ENCODE results near the gene SLC39A1.
"Not testable (repeated sequence)": the region's sequence is repeated elsewhere in the genome, so short reads cannot be mapped to it uniquely, and the experiment has no call there.

SLC39A1 gene

DNA sequence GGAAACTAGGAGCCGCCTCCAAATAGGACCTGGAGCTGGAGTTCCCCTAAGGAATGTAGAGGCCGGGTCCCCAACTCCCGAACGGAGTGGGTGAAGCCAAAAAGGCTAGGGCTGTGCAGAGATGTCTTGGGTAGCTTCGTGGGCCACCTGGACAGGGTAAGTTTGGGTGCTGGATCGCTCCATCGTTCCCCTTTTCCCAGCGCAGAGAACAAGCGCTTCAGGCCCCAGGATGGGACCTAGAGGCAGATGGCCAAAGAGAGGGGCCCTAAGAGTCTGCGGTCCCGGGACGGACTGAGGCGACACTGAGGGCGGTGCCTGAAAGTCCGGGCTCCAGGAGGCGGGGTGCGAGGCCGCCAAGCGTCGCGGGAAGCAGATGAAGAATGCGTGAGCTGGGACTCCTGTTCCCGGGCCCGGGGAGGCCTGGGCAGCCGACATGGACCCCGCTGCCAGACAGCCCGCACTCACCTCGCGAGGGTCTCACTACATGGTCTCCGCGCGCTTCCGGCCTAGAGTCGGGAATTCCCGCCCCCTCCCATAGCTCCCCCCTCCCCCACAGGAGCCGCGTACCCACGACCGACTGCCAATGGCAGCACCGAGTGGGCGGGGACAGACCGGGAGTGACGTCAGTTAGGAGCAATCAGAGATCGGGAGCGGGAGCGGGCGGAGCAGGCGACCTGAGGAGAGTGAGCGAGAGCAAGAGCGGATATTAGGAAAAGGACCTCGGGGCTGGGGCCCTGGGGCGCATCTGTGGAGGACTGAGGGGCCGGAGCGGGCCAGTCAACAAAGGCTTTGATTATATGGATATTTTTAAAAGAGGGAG, at the start of gene SLC39A1:
TSS of gene SLC39A1 (minus strand) at position 508 of the 820 bp plus-strand sequence. CDS start 822 bp downstream, outside the sequence.
- peak; percentile 71 to 99 (median 96) for DNase-seq

GRCh38 chr1:154012543-154012942, 49.2 kb upstream of the SLC39A1 start:
- not testable (repeated sequence) for DNase-seq

DNA sequence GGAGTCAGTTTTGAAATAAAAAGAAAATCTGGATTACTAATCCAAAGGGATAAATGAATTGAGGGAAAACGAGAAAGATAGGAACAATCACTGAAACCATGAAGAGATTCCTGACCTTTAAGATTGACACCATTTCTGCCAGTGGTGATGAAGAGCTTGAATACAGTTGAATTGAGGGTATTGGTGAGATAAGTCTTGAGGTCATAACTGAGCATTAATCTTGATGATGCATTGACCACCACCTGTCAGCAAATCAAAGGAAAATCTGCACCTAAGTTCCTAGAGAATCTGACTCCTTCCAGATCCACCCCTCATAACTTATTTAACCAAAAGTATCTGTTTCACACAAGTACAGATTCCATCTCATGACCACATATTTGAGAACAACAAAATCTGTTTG, 48.8 kb upstream of the SLC39A1 start:
- no peak for DNase-seq

DNA sequence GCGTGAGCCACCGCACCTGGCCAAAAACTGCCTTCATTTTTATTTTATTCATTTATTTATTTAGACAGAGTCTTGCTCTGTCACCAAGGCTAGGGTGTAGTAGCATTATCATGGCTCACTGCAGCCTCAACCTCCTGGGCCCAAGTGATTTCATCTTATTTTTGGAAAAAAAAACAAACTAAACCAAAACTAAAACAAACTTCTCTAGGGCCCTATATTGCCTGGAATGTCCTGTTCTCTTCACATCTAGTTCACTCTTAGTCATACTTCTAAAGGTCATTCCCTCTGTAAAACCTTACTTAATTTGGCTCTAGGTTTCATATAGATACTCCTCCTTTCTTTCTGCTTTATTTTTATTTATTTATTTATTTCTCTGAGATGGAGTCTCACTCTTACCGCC, 42.8 kb upstream of the SLC39A1 start:
- no peak for DNase-seq

DNA sequence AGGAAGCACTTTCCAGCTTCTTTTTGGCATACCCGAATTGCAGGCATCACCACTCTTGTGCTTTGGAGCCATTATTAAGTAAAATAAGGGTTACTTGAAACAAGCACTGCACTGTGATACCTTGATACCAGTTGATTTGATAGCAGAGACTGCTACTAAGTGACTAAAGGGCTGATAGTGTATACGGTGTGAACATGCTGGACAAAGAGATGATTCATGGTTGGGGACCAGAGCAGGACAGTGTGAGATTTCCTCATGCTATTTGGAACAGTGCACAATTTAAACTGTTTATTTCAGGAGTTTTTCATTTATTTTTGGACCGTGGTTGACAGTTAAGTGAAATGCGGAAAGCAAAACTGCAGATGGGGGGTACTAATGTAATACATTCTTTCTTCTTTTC, 37.1 kb upstream of the SLC39A1 start:
- DNase-seq, result no peak

DNA sequence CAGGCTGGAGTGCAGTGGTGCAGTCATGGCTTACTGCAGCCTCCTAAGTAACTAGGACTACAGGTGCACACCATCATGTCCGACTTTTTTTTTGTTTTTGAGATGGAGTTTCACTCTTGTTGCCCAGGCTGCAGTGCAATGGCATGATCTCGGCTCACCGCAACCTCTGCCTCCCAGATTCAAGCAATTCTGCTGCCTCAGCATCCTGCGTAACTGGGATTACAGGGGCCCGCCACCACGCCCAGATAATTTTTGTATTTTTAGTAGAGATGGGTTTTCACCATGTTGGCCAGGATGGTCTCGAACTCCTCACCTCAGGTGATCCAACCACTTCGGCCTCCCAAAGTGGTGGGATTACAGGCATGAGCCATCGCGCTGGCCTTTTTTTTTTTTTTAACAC, 33.5 kb upstream of the SLC39A1 start:
- not testable (repeated sequence) for DNase-seq

DNA sequence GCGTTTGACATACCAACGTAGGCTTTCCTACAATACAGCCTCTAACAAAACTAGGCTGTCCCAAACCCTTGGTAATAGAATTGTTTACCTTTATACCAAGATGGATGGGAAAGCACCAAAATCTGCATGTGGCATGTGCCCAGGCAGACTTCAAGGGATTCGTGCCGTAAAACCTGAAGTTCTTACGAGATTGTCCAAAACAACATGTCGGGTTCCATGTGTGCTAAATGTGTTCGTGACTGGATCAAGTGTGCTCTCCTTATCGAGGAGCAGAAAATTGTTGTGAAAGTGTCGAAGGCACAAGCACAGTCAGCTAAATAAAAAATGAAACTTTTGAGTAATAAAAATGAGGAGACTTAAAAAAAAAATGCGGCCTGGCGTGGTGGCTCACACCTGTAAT, 32.3 kb upstream of the SLC39A1 start:
- no peak for DNase-seq

DNA sequence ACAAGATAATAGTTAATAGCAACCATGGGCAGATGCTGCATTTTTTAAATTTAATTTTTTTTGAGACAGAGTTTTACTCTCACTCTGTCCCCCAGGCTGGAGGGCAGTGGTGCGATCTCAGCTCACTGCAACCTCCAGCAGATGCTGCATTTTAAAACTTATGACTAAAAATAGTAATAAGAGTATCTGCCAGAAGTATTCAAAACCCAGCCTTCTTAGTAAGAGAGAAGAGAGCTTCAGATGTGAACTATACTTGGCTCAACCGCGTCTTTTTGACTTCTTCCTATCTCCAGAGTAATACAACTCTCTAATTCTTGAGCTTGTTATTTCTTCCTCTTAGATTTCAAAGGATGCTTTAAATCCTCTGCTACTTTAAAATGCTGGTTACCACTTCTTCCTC, 31.9 kb upstream of the SLC39A1 start:
- DNase-seq, result no peak

DNA sequence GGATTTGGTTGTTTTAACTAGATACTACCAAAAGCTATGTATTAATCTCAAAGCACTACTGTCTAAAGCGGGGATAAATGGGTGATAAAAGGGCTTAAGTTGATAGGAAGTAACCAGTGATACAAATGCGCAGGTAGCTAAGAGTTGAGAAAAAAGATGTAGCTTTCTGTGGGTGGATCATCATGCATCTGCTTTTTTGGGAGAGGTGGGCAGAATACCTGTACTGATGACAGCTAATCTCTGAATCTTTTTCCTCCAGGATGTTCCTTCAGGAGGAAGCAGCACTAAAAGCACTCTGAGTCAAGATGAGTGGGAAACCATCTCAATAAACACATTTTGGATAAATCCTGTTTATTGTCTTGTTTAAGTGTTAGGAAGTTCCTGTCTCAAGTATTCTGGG, 28.5 kb upstream of the SLC39A1 start:
- no peak for DNase-seq

GRCh38 chr1:153991151-153991630, 27.9 kb upstream of the SLC39A1 start:
- DNase-seq, result no peak

- DNase-seq, result peak; percentile 22 to 96 (median 85)
Observed at GRCh38 chr1:153990468-153991150, 27.3 kb upstream of the SLC39A1 start, which contains the start of gene RPS27. Gene RPS27 (plus strand): TSS chr1:153990762. CDS start chr1:153990797, 35 bp downstream.

GRCh38 chr1:153987621-153988020, 24.3 kb upstream of the SLC39A1 start:
- no peak for DNase-seq

GRCh38 chr1:153985941-153986761, 22.8 kb upstream of the SLC39A1 start, which contains the start of gene RAB13:
Gene RAB13 (minus strand): TSS chr1:153986339. CDS start chr1:153986236, 103 bp downstream.
- peak in 55 of 58 donors; percentile 3 to 82 (median 55) for DNase-seq

- DNase-seq, result peak in 4 of 58 donors; percentile 12 to 38 (median 14)
Observed at GRCh38 chr1:153985341-153985912, 22.1 kb upstream of the SLC39A1 start.

DNA sequence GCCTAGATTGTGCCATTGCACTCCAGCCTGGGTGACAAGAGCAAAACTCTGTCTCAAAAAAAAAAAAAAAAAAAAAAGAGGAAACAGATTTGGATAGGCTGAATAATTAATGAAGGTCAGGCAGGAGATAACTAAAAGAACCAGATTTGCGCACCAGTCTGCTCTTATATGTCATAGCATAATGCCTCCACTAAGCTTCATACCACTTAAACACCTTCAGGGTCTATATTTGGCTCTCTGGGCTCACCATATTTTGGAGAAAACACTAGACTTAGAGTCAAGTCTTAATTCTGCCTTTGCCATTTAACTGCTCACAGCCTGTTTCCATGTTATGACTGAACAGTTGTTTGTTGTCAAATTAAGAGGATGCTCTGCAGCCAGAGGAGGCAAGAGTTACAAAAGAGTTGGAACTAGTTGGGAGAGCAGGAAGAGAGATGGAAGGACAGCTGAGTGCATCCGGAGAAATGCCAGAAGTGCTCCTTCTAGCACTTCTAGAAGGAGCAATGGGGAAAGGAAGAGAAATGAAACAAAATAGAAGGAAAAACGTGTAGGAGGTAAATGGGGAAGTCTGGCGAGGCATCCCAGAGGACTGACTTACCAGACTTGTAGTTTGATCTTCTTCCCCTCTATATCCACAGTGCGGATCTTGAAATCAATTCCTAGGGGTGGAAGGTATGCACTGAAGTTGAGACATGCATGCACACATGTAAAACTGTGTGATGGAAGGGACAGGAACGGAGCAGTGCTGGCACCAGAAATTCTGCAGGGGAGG, 21.0 kb upstream of the SLC39A1 start:
- DNase-seq, result no peak

DNA sequence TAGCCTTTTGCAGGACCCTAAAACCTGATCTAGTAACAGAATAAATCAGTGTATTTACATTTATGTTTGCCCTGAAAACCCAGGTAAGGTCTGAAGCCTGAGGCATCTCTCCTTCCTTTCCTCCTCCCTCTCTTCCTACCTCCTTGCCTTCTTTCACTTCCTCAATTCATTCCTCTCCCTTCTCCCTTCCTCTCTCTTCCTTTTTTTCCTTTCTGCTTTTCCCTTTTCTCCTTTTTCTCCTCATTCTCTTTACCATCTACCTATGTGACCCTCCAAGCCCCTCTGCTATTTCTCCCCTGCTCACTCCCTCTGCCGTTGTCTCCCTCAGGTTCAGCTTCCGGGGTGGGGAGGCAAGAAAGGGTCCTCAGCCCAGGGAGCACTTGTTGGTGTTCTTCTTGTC, 18.4 kb upstream of the SLC39A1 start:
- not testable (repeated sequence) for DNase-seq

DNA sequence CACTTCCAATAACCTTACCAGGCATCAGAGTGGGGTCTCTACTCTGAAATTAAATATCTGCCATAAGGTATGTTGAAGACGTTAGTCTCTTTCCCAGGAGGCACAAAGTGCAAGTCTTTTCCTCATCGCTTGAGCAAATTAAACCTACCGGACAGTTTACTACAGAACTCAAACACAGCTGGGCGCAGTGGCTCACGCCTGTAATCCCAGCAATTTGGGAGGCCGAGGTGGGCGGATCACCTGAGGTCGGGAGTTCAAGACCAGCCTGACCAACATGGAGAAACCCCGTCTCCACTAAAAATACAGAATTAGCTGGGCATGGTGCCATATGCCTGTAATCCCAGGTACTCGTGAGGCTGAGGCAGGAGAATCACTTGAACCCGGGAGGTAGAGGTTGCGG, 15.8 kb upstream of the SLC39A1 start:
- DNase-seq, result not testable (repeated sequence)

DNA sequence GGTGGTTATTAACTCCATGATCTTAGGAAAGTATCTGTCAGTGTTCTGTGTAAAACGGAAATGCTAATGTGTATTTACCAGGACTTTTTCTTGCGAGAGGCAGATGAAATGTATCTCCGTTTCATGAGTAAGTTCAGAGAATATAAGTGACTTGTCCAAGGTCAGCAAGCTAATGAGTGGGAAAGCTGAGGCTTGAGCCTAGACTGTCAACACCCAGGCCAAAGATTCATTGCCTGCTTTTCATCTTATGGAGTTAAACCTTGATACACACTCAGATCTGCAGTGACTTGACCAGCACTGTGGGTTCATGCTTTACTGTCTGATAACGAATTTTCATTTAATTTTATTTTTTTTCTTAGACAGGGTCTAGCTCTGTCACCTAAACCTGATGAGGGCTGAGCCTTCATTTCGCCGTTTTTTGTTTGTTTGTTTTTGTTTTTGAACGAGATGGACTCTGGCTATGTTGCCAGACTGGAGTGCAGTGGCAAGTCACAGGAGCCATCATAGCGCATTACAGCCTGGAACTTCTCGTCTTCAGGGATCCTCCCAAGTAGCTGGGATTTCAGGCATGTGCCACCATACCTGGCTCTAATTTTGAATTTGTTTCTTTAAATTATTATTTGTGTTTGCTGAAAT, 15.1 kb upstream of the SLC39A1 start:
- no peak for DNase-seq
